ENCODE results near the gene IVL.

DNA sequence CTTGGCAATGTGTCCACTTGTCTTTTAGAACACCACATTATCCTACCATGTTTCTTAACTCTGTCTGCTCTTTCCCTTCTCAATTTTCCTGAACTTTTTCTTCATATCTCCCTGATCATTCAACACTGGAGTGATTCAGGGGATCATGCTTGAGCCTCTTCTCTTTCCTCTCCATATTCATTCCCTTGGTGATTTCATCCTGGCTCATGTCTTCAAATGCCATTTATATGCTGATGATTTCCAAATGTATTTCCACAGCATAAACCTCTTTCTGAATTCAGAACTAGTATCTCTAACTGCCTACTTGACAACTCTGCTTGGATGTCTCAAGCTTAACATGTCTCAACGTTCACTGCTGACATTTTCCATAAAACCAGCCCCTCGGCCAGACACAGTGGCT, 8.5 kb upstream of the IVL start:
- TF ChIP-seq, protein P1, sequence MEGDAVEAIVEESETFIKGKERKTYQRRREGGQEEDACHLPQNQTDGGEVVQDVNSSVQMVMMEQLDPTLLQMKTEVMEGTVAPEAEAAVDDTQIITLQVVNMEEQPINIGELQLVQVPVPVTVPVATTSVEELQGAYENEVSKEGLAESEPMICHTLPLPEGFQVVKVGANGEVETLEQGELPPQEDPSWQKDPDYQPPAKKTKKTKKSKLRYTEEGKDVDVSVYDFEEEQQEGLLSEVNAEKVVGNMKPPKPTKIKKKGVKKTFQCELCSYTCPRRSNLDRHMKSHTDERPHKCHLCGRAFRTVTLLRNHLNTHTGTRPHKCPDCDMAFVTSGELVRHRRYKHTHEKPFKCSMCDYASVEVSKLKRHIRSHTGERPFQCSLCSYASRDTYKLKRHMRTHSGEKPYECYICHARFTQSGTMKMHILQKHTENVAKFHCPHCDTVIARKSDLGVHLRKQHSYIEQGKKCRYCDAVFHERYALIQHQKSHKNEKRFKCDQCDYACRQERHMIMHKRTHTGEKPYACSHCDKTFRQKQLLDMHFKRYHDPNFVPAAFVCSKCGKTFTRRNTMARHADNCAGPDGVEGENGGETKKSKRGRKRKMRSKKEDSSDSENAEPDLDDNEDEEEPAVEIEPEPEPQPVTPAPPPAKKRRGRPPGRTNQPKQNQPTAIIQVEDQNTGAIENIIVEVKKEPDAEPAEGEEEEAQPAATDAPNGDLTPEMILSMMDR (IDR thresholded peaks at IDR 0.05): no peak
- TF ChIP-seq POLR2A (IDR thresholded peaks at IDR 0.05) (no peak), EP300 (IDR thresholded peaks at IDR 0.05) (no peak)

Data from tibial nerve (tissue), 4 donors.